ENCODE data around the gene RRM2.

- TF ChIP-seq CTCF (optimal IDR thresholded peaks at IDR 0.05 in 1 of 3, IDR thresholded peaks at IDR 0.05 in 1 of 3, conservative IDR thresholded peaks at IDR 0.05 in 1 of 3; ENCODE audit: extremely low read depth in 1 of 3, insufficient read depth in 2 of 3, low read length in 3 of 3) (no peak), EZH2 (IDR thresholded peaks at IDR 0.05; ENCODE audit: low read length) (no peak)
Measured at GRCh38 chr2:10160203-10160955, 37.8 kb downstream of the RRM2 start.
